ENCODE measurements around the gene AGTPBP1.

AGTPBP1 gene

GRCh38 chr9:85617141-85617670 is 124.5 kb downstream of the AGTPBP1 start:
- no peak for DNase-seq
- Histone ChIP-seq H3K36me3 (ENCODE audit: insufficient read depth, low read length) (no peaks in the 10 kb centered on the region), H3K4me1 (ENCODE audit: insufficient read depth, low read length) (no peaks in the 10 kb centered on the region), H2AFZ (ENCODE audit: low read depth, low read length) (no peak overlapping the region), H3K27me3 (ENCODE audit: insufficient read depth, low read length, poor library complexity) (no peaks in the 10 kb centered on the region), H3K9ac (ENCODE audit: low read depth, low read length) (no peak overlapping the region), H3K4me2 (ENCODE audit: insufficient read depth, low read length) (no peak overlapping the region), H3K27ac (ENCODE audit: low read length) (no peak overlapping the region), H3K9me3 (ENCODE audit: insufficient read depth, low read length, severe bottlenecking) (no peaks in the 10 kb centered on the region), H3K4me3 (ENCODE audit: low read depth in 1 of 2, low read length in 2 of 2) (no peak overlapping the region), H3K79me2 (ENCODE audit: insufficient read depth, low read length) (no peaks in the 10 kb centered on the region), H4K20me1 (ENCODE audit: insufficient read depth, low read length) (no peaks in the 10 kb centered on the region)
- ATAC-seq (ENCODE audit: insufficient read depth, low read depth): no peak
- TF ChIP-seq CTCF (IDR thresholded peaks at IDR 0.05; ENCODE audit: borderline replicate concordance, extremely low read depth, low read length, poor library complexity, severe bottlenecking) (no peak), EZH2 (IDR thresholded peaks at IDR 0.05; ENCODE audit: borderline replicate concordance, low read depth, low read length, severe bottlenecking) (no peak)

- Histone ChIP-seq H3K4me2 (ENCODE audit: insufficient read depth, low read length) (no peak overlapping the region), H4K20me1 (ENCODE audit: insufficient read depth, low read length) (no peaks in the 10 kb centered on the region), H2AFZ (ENCODE audit: low read depth, low read length) (no peak overlapping the region), H3K9me3 (ENCODE audit: insufficient read depth, low read length, severe bottlenecking) (no peaks in the 10 kb centered on the region), H3K4me1 (ENCODE audit: insufficient read depth, low read length) (no peaks in the 10 kb centered on the region), H3K36me3 (ENCODE audit: insufficient read depth, low read length) (no peaks in the 10 kb centered on the region), H3K79me2 (ENCODE audit: insufficient read depth, low read length) (no peaks in the 10 kb centered on the region), H3K27ac (ENCODE audit: low read length) (no peak overlapping the region), H3K4me3 (ENCODE audit: low read depth in 1 of 2, low read length in 2 of 2) (no peak overlapping the region), H3K9ac (ENCODE audit: low read depth, low read length) (no peak overlapping the region), H3K27me3 (ENCODE audit: insufficient read depth, low read length, poor library complexity) (no peaks in the 10 kb centered on the region)
- no peak for DNase-seq
- no peak for ATAC-seq (ENCODE audit: insufficient read depth, low read depth)
- TF ChIP-seq CTCF (IDR thresholded peaks at IDR 0.05; ENCODE audit: borderline replicate concordance, extremely low read depth, low read length, poor library complexity, severe bottlenecking) (no peak), EZH2 (IDR thresholded peaks at IDR 0.05; ENCODE audit: borderline replicate concordance, low read depth, low read length, severe bottlenecking) (no peak)
Observed at GRCh38 chr9:85615792-85616191, 126.0 kb downstream of the AGTPBP1 start.

GRCh38 chr9:85610074-85610860 is 131.5 kb downstream of the AGTPBP1 start:
- Histone ChIP-seq H2AFZ (ENCODE audit: low read depth, low read length) (peak overlapping the region; percentile 58; the same call in 1 of the 2 replicates), H3K9ac (ENCODE audit: low read depth, low read length) (no peak overlapping the region), H3K4me3 (ENCODE audit: low read depth in 1 of 2, low read length in 2 of 2) (no peak overlapping the region), H4K20me1 (ENCODE audit: insufficient read depth, low read length) (no peaks in the 10 kb centered on the region), H3K9me3 (ENCODE audit: insufficient read depth, low read length, severe bottlenecking) (no peaks in the 10 kb centered on the region), H3K79me2 (ENCODE audit: insufficient read depth, low read length) (no peaks in the 10 kb centered on the region), H3K27ac (ENCODE audit: low read length) (peak overlapping the region; percentile 61), H3K27me3 (ENCODE audit: insufficient read depth, low read length, poor library complexity) (no peaks in the 10 kb centered on the region), H3K4me2 (ENCODE audit: insufficient read depth, low read length) (peak overlapping the region; percentile 55; the same call in 1 of the 2 replicates), H3K4me1 (ENCODE audit: insufficient read depth, low read length) (peaks cover 4% of the 10 kb centered on the region), H3K36me3 (ENCODE audit: insufficient read depth, low read length) (no peaks in the 10 kb centered on the region)
- TF ChIP-seq EZH2 (IDR thresholded peaks at IDR 0.05; ENCODE audit: borderline replicate concordance, low read depth, low read length, severe bottlenecking) (no peak), CTCF (IDR thresholded peaks at IDR 0.05; ENCODE audit: borderline replicate concordance, extremely low read depth, low read length, poor library complexity, severe bottlenecking) (peak; percentile 90)
- peak; percentile 53 for DNase-seq
- ATAC-seq (ENCODE audit: insufficient read depth, low read depth): peak; percentile 87

Measured in DND-41 (cell line).